Fibroblast of skin of right biceps (primary cell): ENCODE measurements around the gene ZNF74.
"Not testable (repeated sequence)": the region's sequence is repeated elsewhere in the genome, so short reads cannot be mapped to it uniquely, and the experiment has no call there.

Experiments used
- DNase-seq: peaks from one replicate; pipeline ENCODE4 v3.0.0-alpha.2; 2013

Gene ZNF74

DNA sequence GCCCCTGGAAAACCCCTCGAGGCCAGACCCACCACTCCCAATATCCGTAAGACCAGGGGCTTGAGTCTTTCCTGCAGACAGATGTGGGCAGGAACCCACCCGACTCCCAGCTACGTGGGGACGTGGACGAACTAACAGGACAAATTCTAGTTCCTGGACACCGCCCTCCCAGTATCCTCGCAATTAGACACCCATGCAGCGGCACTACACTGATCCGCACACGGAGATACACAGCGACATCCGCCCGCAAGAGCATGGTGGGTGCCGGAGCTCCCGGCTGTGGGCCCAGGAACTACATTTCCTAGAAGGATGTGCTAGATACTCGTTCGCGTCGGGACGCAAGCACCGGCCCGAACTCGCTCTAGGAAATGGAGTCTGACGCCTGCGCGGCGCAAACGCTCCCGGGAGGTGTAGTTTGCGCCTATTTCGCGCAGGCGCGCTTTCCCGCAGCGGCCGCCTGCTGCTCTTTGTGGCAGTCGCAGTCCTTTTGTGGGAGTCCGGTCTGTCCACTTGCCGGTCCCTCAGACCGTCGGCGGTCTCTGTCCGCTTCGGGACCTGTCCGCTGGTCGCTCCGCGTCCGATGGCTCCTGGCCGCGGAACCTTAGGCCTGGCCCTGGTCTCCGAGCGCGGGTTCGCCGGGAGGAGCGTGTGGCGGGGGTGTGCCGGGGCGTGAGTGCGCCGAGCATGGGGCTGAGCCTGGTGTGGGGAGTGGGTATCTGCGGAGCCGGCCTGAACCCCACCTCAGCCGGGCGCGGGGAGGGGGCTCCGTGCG is at the start of gene ZNF74:
Gene ZNF74 (plus strand): TSS at position 447 of the 772 bp plus-strand sequence. CDS start 478 bp downstream, outside the sequence.
- peak; percentile 94 for DNase-seq

DNA sequence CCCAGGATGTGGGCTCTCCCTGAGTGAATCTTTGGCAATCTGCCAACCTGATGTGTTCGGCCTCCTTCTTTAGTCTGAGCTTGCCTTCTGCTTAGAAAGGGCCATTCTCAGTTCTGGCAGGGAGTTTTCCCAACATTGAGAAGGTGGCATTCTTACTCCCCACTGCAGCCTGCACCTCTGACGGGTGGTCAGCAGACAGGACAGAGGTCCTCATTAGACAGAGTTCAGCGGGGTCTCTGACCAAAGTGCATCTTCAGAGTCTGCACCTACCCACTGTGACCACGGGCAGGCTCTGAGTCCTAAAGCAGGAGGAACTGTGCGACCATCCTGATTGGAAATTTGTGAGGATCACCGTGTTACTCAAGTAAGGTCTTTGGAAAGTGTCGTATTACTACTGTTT is 47.4 kb upstream of the ZNF74 start:
- not testable (repeated sequence) for DNase-seq

DNA sequence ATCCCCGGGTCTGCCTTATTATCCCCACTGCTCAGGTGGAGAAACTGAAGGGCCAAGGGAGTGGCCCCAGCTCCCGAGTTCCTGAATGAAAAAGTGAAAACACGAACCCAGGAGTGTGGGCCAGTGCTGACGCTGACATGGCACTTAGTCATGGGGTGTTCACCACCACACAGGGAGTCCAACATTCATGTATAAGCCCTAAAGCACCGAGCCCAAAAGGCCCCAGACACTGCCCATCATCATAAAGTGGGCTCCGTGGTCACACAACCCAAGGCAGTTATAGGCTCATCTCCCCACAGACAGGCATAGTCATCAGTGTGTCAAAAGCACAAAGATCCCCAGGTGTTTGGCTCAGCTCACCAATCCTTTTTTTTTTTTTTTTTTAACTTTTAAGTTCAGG is 41.4 kb upstream of the ZNF74 start:
- not testable (repeated sequence) for DNase-seq

DNA sequence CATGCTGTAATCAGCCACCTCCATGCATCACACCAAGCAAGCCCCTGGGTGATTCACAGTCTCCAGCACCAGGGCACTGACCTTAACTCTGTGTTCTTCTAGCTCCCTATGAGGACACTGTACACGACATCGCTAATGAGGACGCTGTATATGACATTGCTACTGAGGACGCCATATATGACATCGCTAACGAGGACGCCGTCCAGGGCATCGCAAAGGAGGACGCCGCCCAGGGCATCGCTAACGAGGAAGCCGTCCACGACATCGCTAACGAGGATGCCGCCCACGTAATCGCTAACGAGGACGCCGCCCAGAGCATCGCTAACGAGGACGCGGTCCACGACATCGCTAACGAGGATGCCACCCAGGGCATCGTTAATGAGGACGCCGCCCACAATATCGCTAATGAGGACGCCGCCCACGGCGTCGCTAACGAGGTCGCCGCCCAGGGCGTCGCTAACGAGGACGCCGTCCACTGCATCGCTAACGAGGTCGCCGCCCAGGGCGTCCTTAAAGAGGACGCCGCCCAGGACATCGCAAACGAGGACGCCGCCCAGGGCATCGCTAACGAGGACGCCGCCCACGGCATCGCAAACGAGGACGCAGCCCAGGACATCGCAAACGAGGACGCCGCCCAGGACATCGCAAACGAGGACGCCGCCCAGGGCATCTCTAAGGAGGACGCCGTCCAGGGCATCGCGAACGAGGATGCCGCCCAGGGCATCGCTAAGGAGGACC is 39.5 kb upstream of the ZNF74 start:
- DNase-seq = no peak

DNA sequence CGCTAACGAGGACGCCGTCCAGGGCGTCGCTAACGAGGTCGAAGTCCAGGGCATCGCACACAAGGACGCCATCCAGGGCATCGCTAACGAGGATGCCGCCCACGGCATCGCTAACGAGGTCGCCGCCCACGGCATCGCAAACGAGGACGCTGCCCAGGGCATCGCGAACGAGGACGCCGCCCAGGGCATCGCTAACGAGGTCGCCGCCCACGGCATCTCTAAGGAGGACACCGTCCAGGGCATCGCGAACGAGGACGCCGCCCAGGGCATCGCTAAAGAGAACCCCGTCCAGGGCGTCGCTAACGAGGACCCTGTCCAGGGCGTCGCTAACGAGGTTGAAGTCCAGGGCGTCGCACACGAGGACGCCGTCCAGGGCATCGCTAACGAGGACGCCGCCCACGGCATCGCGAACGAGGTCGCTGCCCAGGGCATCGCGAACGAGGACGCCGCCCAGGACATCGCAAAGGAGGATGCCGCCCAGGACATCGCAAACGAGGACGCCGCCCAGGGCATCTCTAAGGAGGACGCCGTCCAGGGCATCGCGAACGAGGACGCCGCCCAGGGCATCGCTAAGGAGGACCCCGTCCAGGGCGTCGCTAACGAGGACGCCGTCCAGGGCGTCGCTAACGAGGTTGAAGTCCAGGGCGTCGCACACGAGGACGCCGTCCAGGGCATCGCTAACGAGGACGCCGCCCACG is 37.9 kb upstream of the ZNF74 start:
- DNase-seq = not testable (repeated sequence)

DNA sequence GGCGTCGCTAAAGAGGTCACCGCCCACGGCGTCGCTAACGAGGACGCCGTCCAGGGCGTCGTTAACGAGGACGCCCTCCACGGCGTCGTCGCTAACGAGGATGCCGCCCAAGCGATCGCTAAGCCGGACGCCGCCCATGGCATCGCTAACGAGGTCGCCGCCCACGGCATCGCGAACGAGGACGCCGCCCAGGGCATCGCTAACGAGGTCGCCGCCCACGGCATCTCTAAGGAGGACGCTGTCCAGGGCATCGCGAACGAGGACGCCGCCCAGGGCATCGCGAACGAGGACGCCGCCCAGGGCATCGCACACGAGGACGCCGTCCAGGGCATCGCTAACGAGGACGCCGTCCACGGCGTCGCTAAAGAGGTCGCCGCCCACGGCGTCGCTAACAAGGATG is 37.0 kb upstream of the ZNF74 start:
- DNase-seq = not testable (repeated sequence)

DNA sequence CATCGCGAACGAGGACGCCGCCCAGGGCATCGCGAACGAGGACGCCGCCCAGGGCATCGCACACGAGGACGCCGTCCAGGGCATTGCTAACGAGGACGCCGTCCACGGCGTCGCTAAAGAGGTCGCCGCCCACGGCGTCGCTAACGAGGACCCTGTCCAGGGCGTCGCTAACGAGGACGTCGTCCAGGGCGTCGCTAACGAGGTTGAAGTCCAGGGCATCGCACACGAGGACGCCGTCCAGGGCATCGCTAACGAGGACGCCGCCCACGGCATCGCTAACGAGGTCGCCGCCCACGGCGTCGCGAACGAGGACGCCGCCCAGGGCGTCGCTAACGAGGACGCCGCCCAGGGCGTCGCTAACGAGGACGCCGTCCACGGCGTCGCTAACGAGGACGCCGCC is 36.0 kb upstream of the ZNF74 start:
- not testable (repeated sequence) for DNase-seq

DNA sequence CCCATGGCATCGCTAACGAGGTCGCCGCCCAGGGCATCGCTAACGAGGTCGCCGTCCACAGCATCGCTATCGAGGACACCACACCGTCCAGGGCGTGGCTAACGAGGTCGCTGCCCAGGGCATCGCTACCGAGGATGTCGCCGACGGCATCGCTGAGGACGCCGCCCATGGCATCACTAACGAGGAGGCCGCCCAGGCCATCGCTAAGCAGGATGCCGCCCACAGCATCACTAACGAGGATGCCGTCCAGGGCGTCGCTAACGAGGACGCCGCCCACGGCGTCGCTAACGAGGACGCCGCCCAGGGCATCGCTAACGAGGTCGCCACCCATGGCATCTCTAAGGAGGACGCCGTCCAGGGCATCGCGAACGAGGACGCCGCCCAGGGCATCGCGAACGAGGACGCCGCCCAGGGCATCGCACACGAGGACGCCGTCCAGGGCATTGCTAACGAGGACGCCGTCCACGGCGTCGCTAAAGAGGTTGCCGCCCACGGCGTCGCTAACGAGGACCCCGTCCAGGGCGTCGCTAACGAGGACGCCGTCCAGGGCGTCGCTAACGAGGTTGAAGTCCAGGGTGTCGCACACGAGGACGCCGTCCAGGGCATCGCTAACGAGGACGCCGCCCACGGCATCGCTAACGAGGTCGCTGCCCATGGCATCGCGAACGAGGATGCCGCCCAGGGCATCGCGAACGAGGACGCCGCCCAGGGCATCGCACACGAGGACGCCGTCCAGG is 35.3 kb upstream of the ZNF74 start:
- DNase-seq = not testable (repeated sequence)

DNA sequence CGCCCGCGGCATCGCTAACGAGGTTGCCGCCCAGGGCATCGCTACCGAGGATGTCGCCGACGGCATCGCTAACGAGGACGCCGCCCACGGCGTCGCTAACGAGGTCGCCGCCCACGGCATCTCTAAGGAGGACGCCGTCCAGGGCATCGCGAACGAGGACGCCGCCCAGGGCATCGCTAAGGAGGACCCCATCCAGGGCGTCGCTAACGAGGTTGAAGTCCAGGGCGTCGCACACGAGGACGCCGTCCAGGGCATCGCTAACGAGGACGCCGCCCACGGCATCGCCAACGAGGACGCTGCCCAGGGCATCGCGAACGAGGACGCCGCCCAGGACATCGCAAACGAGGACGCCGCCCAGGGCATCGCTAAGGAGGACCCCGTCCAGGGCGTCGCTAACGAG is 33.7 kb upstream of the ZNF74 start:
- DNase-seq = not testable (repeated sequence)

DNA sequence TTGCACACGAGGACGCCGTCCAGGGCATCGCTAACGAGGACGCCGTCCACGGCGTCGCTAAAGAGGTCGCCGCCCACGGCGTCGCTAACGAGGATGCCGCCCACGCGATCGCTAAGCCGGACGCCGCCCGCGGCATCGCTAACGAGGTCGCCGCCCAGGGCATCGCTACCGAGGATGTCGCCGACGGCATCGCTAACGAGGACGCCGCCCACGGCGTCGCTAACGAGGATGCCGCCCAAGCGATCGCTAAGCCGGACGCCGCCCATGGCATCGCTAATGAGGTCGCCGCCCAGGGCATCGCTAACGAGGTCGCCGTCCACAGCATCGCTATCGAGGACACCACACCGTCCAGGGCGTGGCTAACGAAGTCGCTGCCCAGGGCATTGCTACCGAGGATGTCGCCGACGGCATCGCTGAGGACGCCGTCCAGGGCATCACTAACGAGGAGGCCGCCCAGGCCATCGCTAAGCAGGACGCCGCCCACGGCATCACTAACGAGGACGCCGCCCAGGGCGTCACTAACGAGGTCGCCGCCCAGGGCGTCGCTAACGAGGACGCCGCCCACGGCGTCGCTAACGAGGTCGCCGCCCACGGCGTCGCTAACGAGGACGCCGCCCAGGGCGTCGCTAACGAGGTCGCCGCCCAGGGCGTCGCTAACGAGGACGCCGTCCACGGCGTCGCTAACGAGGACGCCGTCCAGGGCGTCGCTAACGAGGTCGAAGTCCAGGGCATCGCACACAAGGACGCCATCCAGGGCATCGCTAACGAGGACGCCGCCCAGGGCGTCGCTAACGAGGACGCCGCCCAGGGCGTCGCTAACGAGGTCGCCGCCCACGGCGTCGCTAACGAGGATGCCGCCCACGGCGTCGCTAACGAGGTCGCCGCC is 32.8 kb upstream of the ZNF74 start:
- not testable (repeated sequence) for DNase-seq

DNA sequence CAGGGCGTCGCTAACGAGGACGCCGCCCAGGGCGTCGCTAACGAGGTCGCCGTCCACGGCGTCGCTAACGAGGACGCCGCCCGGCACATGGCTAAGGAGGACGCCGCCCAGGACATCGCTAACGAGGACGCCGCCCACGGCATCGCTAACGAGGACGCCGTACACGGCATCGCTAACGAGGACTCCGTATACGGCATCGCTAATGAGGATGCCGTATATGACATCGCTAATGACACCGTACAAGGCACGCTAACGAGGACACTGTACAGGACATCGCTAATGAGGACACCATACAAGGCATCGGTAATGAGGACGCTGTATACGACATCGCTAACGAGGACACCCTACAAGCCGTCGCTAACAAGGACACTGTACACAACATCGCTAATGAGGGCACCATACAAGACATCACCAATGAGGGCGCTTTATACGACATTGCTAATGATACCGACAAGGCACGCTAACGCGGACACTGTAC is 32.2 kb upstream of the ZNF74 start:
- DNase-seq = not testable (repeated sequence)

DNA sequence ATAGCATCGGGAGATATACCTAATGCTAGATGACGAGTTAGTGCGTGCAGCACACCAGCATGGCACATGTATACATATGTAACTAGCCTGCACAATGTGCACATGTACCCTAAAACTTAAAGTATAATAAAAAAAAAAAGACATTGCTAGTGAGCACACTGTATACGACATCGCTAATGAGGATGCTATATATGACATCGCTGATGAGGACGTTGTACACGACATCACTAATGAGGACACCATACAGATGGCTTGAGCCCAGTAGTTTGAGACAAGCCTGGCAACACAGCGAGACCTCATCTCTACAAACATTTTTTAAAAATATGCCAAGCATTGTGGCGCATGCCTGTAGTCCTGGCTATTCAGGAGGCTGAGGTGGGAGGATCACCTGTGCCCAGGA is 31.5 kb upstream of the ZNF74 start:
- DNase-seq = not testable (repeated sequence)

DNA sequence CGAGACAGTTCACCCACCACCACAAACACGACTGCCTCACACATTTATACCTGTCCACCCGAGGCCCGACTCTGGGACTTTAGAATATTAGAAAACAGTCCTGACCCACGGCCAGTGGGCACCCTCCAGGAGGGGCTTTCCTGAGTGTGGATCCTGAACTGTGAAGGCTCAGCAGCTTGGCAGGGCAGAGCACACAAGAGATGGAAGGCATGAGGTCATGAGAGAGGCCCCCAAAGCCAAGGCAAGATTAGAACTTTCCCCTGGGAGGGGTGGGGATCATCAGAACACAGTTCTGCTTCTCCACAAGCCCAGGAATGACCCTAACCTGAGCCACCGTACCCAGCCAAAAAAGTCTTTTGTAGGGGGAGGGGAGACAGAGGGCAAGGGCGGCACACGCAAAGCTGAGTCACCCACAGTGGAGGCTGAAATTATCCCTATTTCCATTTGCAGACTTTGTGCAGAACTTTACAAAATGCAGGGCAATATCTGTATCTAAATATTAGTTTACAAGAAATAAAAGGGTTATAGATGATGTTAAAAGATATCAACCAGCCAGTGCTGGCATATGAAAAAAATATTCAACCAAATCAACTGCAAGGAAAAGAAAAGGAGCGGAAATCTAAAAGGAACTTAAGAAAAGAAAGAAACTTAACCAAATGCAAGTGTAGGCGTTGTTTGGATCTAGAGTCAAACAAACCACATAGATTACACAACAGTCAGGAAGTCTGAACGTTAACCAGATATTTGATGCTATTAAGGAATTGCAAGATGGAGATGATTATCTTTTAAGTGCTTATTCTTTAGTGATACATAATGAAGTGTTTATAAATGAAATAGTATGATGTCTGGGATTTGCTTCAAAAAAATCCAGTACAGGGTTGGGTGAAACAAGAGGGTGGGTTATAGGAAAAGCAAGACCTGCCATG is 29.4 kb upstream of the ZNF74 start:
- peak; percentile 6 for DNase-seq

DNA sequence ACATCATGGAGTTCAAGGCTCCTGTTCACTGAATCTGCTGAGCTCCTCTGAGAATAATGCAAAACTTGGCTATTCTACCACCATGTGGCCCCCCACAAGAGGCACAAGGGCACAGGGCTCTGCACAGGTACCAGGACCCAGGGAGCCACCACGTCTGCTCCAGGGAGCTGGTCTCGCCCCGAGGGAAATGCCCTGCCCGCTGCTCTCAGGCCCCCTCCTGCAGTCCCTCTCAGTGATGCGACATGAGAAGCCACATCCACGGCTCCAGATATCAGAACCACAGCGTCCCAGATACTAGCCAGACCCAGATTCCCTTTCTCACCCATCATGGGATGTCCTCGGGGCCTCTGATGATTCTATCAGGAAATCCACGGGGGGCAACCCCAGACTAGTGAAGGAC is 27.1 kb upstream of the ZNF74 start:
- DNase-seq = not testable (repeated sequence)

DNA sequence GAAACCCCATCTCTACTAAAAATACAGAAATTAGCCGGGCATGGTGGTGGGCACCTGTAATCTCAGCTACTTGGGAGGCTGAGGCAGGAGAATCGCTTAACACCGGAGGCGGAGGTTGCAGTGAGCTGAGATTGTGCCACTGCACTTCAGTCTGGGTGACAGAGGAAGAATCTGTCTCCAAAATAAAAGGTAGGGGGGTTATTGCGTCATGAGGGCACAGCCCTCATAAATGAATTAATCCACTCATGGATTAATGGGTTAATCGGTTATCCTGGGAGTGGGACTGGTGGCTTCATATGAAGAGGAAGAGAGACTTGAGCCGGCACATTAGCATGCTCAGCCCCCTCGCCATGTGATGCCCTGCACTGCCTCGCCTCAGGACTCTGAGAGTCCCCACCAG is 25.1 kb upstream of the ZNF74 start:
- DNase-seq = not testable (repeated sequence)

DNA sequence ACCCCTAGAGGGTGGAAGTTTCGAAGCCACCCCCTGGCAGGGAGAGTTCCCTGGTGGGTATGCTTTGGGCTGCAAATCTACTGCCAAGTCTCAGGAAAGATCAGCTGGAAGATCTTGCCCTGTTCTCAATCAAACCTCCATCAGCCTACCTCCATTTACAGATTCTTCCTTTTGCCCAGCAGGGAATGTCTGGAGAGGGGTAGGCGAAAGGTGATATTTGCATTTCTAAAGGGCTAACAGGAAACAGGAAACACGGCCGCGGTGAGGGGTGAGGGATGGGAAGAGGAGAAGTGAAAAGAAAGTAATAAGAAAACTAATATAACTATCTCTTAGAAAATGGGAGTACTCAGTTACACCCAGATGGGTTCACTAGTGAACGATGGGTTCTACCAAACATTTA is 22.3 kb upstream of the ZNF74 start:
- not testable (repeated sequence) for DNase-seq

DNA sequence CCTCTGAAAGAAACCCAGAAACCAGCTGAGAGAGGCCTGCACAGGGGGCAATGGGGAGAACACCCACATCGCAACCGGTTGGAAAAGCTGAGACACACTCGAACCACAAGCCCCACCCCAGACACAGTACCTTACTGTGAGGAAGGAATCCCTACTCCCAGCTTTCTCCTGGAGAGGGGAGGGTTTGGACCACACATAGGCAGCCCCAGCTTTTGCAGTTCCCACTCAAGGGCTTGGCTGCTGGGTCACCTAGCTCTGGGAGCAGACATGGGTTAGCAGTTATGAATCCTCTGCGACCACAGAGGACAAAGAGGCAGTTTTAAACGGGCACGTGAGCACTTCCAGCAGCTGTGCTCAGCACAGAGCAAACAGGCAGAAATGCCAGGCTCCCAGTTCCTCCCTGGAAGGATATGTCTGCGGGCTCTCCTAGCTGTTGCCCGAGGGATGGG is 21.5 kb upstream of the ZNF74 start:
- not testable (repeated sequence) for DNase-seq

DNA sequence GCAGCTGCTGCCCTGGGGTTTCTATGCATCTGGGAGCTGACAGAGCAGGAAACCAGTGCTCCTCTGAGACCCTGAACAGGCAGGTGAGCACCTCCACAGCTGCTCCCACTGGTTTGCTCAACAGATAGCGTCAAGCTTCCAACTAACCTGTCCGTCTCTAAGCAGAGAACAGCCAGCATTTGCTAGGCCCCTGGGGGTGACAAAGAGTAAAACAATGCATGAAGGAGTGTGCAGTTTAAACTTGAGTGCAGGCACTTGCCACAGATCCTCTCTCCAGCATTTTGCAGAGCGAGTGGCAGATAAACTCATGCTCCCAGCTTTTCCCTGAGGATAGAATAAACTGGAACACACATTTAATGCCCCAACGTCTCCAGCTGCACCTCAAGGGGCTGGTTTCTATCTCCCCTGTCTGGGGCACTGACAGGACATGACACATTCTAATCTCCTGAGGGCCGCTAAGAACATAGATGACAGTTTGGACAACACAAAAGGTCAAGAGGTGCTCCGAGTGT is 20.7 kb upstream of the ZNF74 start:
- not testable (repeated sequence) for DNase-seq

DNA sequence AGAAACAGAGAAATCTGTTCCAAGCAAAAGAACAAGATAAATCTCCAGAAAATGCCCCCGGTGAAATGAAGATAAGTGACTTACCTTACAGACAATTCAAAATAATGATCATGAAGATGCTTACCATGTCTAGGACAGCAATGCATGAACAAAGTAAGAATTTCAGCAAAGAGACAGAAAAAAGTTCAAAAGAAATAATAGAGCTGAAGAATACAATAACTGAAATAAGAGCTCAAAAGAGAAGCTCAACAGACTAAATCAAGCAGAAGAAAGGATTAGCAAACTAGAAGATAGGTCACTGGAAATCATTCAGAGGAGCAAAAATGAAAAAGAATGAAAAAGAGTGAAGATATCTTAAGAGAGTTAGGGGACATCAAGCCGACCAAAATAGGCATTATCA is 19.8 kb upstream of the ZNF74 start:
- not testable (repeated sequence) for DNase-seq

DNA sequence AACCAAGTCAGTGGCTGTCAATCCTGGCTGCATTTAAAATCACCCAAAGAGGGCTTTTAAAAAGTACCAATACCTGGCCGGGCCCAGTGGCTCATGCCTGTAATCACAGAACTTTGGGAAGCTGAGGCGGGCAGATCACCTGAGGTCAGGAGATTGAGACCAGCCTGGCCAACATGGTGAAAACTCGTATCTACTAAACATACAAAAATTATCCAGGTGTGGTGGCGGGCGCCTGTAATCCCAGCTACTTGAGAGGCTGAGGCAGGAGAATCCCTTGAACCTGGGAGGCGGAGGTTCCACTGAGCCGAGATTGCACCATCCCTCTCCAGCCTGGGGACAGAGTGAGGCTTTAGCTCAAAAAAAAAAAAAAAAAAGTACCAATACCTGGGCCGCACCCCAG is 17.7 kb upstream of the ZNF74 start:
- DNase-seq = not testable (repeated sequence)
